Osteoblast (primary cell): ENCODE results near the gene ITM2C. TPM values are rescaled to one million over a fixed set of nuclear protein-coding genes. Genes with fewer than 3 reads are reported as not detected.

Experiments
- DNase-seq: peaks from one replicate; pipeline ENCODE4 v3.0.0; 2011; ENCODE audit warnings: low spot score, mixed read lengths; ENCODE audit not compliant: insufficient read length; ENCODE audit errors: missing footprints
- H2AFZ ChIP-seq: 2 replicates; pipeline ENCODE4 v1.6.0; 2011; ENCODE audit warnings: mild to moderate bottlenecking, low read length
- H3K27ac ChIP-seq: 2 replicates; pipeline ENCODE4 v1.5.1; 2011; ENCODE audit warnings: mild to moderate bottlenecking, low read depth, low read length, moderate library complexity
- H3K27me3 ChIP-seq: 2 replicates; pipeline ENCODE4 v1.6.0; 2012; ENCODE audit warnings: mild to moderate bottlenecking, control low read depth, inconsistent platforms, low read length, moderate library complexity; ENCODE audit not compliant: insufficient read depth
- H3K36me3 ChIP-seq: 2 replicates; pipeline ENCODE4 v1.5.1; 2011; ENCODE audit warnings: mild to moderate bottlenecking, low read length, control low read depth, moderate library complexity; ENCODE audit not compliant: insufficient read depth
- H3K4me1 ChIP-seq: 2 replicates; pipeline ENCODE4 v1.5.1; 2011; ENCODE audit warnings: mild to moderate bottlenecking, low read length, control low read depth, moderate library complexity; ENCODE audit not compliant: insufficient read depth
- H3K4me2 ChIP-seq: 2 replicates; pipeline ENCODE4 v1.6.0; 2011; ENCODE audit warnings: mild to moderate bottlenecking, low read length; ENCODE audit not compliant: insufficient read depth
- H3K4me3 ChIP-seq: fragments of 200-600 bp; sonication (generic); 3 replicates; pipeline ENCODE4 v1.5.1; 2012; ENCODE audit warnings: mild to moderate bottlenecking, low read length, inconsistent platforms; ENCODE audit not compliant: insufficient read depth
- H3K79me2 ChIP-seq: 2 replicates; pipeline ENCODE4 v1.6.0; 2012; ENCODE audit warnings: mild to moderate bottlenecking, low read length, control low read depth, inconsistent platforms; ENCODE audit not compliant: insufficient read depth
- H3K9me3 ChIP-seq: 2 replicates; pipeline ENCODE4 v1.5.1; 2011; ENCODE audit warnings: low read depth, low read length, control low read depth
- H4K20me1 ChIP-seq: 2 replicates; pipeline ENCODE4 v1.6.0; 2012; ENCODE audit warnings: mild to moderate bottlenecking, low read length, control low read depth; ENCODE audit not compliant: insufficient read depth
- CTCF ChIP-seq: IDR thresholded peaks from 2 replicates; pipeline ENCODE4 v1.5.1; 2011; ENCODE audit warnings: mild to moderate bottlenecking, low read depth, low read length, moderate library complexity; ENCODE audit errors: extremely low read depth
- total RNA-seq: library from RNA; depleted of rRNA; stranded (reverse); fragments of >200 nt; gene quantifications from 2 replicates; pipeline ENCODE4 v1.2.3, GENCODE V29; 2012

The ITM2C gene
- total RNA-seq, 1 donor = 63.7 TPM

GRCh38 chr2:230916218-230916617 is 51.5 kb downstream of the ITM2C start:
- Histone ChIP-seq H3K4me1 (no peaks in the 10 kb centered on the region), H3K4me3 (no peak overlapping the region), H4K20me1 (no peaks in the 10 kb centered on the region), H3K4me2 (no peak overlapping the region), H3K27ac (no peak overlapping the region), H2AFZ (no peak overlapping the region), H3K9me3 (no peaks in the 10 kb centered on the region), H3K27me3 (peaks cover 48% of the 10 kb centered on the region), H3K36me3 (no peaks in the 10 kb centered on the region), H3K79me2 (no peaks in the 10 kb centered on the region)
- TF ChIP-seq CTCF = no peak
- no peak for DNase-seq

- no peak for TF ChIP-seq CTCF
- H3K36me3 ChIP-seq = no peaks in the 10 kb centered on the region
- H3K79me2 ChIP-seq = no peaks in the 10 kb centered on the region
- no peak overlapping the region for H3K4me3 ChIP-seq
- no peaks in the 10 kb centered on the region for H4K20me1 ChIP-seq
- H3K4me2 ChIP-seq = no peak overlapping the region
- no peak overlapping the region for H3K27ac ChIP-seq
- no peak for DNase-seq
- H3K4me1 ChIP-seq = no peaks in the 10 kb centered on the region
- no peaks in the 10 kb centered on the region for H3K9me3 ChIP-seq
- no peak overlapping the region for H2AFZ ChIP-seq
- peaks cover 58% of the 10 kb centered on the region for H3K27me3 ChIP-seq
Measured at GRCh38 chr2:230919240-230919639, 54.5 kb downstream of the ITM2C start.

- Histone ChIP-seq H2AFZ (no peak overlapping the region), H3K36me3 (no peaks in the 10 kb centered on the region), H3K4me3 (no peak overlapping the region), H3K9me3 (no peaks in the 10 kb centered on the region), H4K20me1 (no peaks in the 10 kb centered on the region), H3K4me2 (no peak overlapping the region), H3K79me2 (no peaks in the 10 kb centered on the region), H3K27me3 (peaks cover 58% of the 10 kb centered on the region), H3K27ac (no peak overlapping the region), H3K4me1 (no peaks in the 10 kb centered on the region)
- no peak for DNase-seq
- no peak for TF ChIP-seq CTCF
Measured at GRCh38 chr2:230919681-230920080, 54.9 kb downstream of the ITM2C start.

- Histone ChIP-seq H3K4me1 (no peaks in the 10 kb centered on the region), H3K79me2 (no peaks in the 10 kb centered on the region), H3K4me3 (no peak overlapping the region), H3K36me3 (no peaks in the 10 kb centered on the region), H3K4me2 (no peak overlapping the region), H3K27ac (no peak overlapping the region), H4K20me1 (no peaks in the 10 kb centered on the region), H2AFZ (no peak overlapping the region), H3K9me3 (no peaks in the 10 kb centered on the region), H3K27me3 (peaks cover 58% of the 10 kb centered on the region)
- TF ChIP-seq CTCF = no peak
- no peak for DNase-seq
Measured at GRCh38 chr2:230920167-230920566, 55.4 kb downstream of the ITM2C start.
